ENCODE measurements around the gene DMRTA2. TPM values are rescaled to one million over a fixed set of nuclear protein-coding genes. Genes with fewer than 3 reads are reported as not detected.

DMRTA2 gene
- total RNA-seq, 2 donors from 2014 or later: not detected

GRCh38 chr1:50427086-50427817 lies 4.0 kb upstream of the DMRTA2 start:
- Histone ChIP-seq H3K4me1 (peaks cover 62% of the 10 kb centered on the region), H3K9me3 (no peaks in the 10 kb centered on the region), H3K36me3 (replicated peaks in 1 of 2; ENCODE audit: insufficient read depth in 1 of 2, low read depth in 2 of 2) (no peaks in the 10 kb centered on the region), H3K27me3 (peaks cover 1 to 51% of the 10 kb centered on the region in 2 donors), H3K4me3 (no peak overlapping the region), H3K27ac (no peak overlapping the region)
- TF ChIP-seq POLR2A (IDR thresholded peaks at IDR 0.05): no peak
- TF ChIP-seq, protein P1, sequence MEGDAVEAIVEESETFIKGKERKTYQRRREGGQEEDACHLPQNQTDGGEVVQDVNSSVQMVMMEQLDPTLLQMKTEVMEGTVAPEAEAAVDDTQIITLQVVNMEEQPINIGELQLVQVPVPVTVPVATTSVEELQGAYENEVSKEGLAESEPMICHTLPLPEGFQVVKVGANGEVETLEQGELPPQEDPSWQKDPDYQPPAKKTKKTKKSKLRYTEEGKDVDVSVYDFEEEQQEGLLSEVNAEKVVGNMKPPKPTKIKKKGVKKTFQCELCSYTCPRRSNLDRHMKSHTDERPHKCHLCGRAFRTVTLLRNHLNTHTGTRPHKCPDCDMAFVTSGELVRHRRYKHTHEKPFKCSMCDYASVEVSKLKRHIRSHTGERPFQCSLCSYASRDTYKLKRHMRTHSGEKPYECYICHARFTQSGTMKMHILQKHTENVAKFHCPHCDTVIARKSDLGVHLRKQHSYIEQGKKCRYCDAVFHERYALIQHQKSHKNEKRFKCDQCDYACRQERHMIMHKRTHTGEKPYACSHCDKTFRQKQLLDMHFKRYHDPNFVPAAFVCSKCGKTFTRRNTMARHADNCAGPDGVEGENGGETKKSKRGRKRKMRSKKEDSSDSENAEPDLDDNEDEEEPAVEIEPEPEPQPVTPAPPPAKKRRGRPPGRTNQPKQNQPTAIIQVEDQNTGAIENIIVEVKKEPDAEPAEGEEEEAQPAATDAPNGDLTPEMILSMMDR (IDR thresholded peaks at IDR 0.05): no peak
- intact Hi-C loops (cut with DNase I): no loop called here
- ATAC-seq (no peak), DNase-seq (no peak)
- 5 to 8% methylated on average over 33 to 44 of the region's 44 CpGs for WGBS, 2 donors

GRCh38 chr1:50426702-50427085 lies 3.5 kb upstream of the DMRTA2 start:
- ATAC-seq (no peak), DNase-seq (no peak)
- H3K4me1 ChIP-seq: peaks cover 62% of the 10 kb centered on the region
- 2 to 3% methylated on average over 13 to 28 of the region's 28 CpGs for WGBS, 2 donors
- H3K36me3 ChIP-seq (replicated peaks in 1 of 2; ENCODE audit: insufficient read depth in 1 of 2, low read depth in 2 of 2): no peaks in the 10 kb centered on the region
- H3K4me3 ChIP-seq: no peak overlapping the region
- H3K27ac ChIP-seq: no peak overlapping the region
- H3K27me3 ChIP-seq: peaks cover 2 to 55% of the 10 kb centered on the region in 2 donors
- intact Hi-C loops (cut with DNase I): no loop called here
- no peaks in the 10 kb centered on the region for H3K9me3 ChIP-seq
- TF ChIP-seq, protein P1 (IDR thresholded peaks at IDR 0.05): no peak
- TF ChIP-seq POLR2A (IDR thresholded peaks at IDR 0.05): no peak

- no peaks in the 10 kb centered on the region for H3K9me3 ChIP-seq
- peaks cover 60% of the 10 kb centered on the region for H3K4me1 ChIP-seq
- 10 to 26% methylated on average over 20 of the region's 20 CpGs for WGBS, 2 donors
- H3K36me3 ChIP-seq (replicated peaks in 1 of 2; ENCODE audit: insufficient read depth in 1 of 2, low read depth in 2 of 2): no peaks in the 10 kb centered on the region
- no peak overlapping the region for H3K4me3 ChIP-seq
- no peak overlapping the region for H3K27ac ChIP-seq
- peaks cover 2 to 59% of the 10 kb centered on the region in 2 donors for H3K27me3 ChIP-seq
- DNase-seq (no peak), ATAC-seq (no peak)
- intact Hi-C loops (cut with DNase I): no loop called here
- no peak for TF ChIP-seq POLR2A (IDR thresholded peaks at IDR 0.05)
- TF ChIP-seq, protein P1 (IDR thresholded peaks at IDR 0.05): no peak
Measured at GRCh38 chr1:50426108-50426700, 3.0 kb upstream of the DMRTA2 start.

DNA sequence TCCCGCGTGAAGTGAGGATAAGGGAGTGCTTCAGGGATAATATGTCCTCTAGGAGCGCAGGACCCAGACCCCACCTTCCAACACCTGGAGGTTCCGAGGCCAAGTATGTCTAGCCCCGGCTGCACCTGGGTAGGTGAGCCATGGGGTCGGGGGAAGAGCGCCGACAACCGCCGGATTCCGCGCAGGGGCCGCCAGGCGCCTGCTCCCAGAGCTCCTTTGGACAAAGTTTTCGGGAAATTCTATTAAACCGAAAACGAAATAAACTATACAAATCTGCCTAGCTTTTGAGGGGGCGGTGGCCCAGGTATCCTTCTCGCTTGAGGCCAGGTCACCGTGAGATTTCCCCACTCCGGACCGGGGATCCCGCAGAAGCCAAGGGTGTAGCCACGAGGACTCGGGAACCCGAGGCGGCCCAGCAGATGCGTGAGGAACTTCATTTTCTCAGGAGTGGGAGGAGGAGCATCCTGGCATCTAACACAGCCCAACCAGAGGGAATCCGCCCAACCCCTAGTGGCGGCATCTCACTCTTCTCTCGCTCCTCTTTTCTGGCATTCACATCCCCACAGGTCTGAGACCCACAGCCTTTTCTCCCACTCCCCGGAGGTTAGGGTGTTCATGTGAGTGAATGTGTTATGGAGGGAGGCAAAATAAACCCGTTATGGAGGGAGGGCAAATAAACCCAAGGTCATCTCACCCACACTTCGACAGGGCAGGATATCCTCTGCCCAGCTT lies 2.3 kb upstream of the DMRTA2 start:
- Histone ChIP-seq H3K4me3 (no peak overlapping the region), H3K36me3 (replicated peaks in 1 of 2; ENCODE audit: insufficient read depth in 1 of 2, low read depth in 2 of 2) (no peaks in the 10 kb centered on the region), H3K4me1 (peaks cover 59% of the 10 kb centered on the region), H3K9me3 (no peaks in the 10 kb centered on the region), H3K27me3 (peaks cover 2 to 63% of the 10 kb centered on the region in 2 donors), H3K27ac (no peak overlapping the region)
- no peak for DNase-seq
- ATAC-seq: no peak
- WGBS, 2 donors: 7 to 8% methylated on average over 25 to 34 of the region's 34 CpGs
- TF ChIP-seq, protein P1 (IDR thresholded peaks at IDR 0.05): no peak
- TF ChIP-seq POLR2A (IDR thresholded peaks at IDR 0.05): no peak
- intact Hi-C loops (cut with DNase I): no loop called here

All from body of pancreas (tissue), 4 donors.